Endothelial cell of umbilical vein (primary cell): ENCODE data around the gene COLGALT1.

Experiments used
- EZH2 ChIP-seq: IDR thresholded peaks from 2 replicates; pipeline ENCODE4 v1.6.1; 2012; ENCODE audit warnings: borderline replicate concordance, low read depth, mild to moderate bottlenecking, moderate library complexity, low read length, inconsistent platforms; ENCODE audit not compliant: severe bottlenecking
- FOS ChIP-seq: IDR thresholded peaks from 2 replicates; pipeline ENCODE4 v1.6.1; 2011; ENCODE audit warnings: mild to moderate bottlenecking, low read length, moderate library complexity, borderline replicate concordance; ENCODE audit not compliant: insufficient read depth
- JUN ChIP-seq: IDR thresholded peaks from 2 replicates; pipeline ENCODE4 v1.6.1; 2011; ENCODE audit warnings: borderline replicate concordance, low read depth; ENCODE audit not compliant: insufficient read length, insufficient read depth
- MYC ChIP-seq: IDR thresholded peaks from one replicate; pipeline ENCODE4 v1.6.1; 2011; ENCODE audit warnings: mild to moderate bottlenecking, low read depth, low read length
- POLR2A ChIP-seq: IDR thresholded peaks from 2 replicates; pipeline ENCODE4 v1.6.1; 2012; ENCODE audit warnings: low read depth, mild to moderate bottlenecking, control low read depth, low read length
- POLR2AphosphoS5 ChIP-seq: IDR thresholded peaks from 2 replicates; pipeline ENCODE4 v1.6.1; 2012; ENCODE audit warnings: low read depth, mild to moderate bottlenecking, control low read depth, low read length, moderate library complexity; ENCODE audit not compliant: insufficient read depth
- TF ChIP-seq, protein P1 (sequence below), 2 donors: IDR thresholded peaks; 1 replicate in 1 of 2; 2 replicates in 1 of 2; pipeline ENCODE4 v1.5.1; 2011; ENCODE audit warnings: low read length in 2 of 2, mild to moderate bottlenecking in 2 of 2, moderate library complexity in 2 of 2, control low read depth in 1 of 2, inconsistent platforms in 1 of 2, low read depth in 1 of 2; ENCODE audit not compliant: insufficient read depth in 1 of 2; ENCODE audit errors: extremely low read depth in 1 of 2
- TF ChIP-seq, protein P2 (sequence below): IDR thresholded peaks from 2 replicates; pipeline ENCODE4 v1.6.1; 2011; ENCODE audit not compliant: insufficient read depth, insufficient read length

DNA sequence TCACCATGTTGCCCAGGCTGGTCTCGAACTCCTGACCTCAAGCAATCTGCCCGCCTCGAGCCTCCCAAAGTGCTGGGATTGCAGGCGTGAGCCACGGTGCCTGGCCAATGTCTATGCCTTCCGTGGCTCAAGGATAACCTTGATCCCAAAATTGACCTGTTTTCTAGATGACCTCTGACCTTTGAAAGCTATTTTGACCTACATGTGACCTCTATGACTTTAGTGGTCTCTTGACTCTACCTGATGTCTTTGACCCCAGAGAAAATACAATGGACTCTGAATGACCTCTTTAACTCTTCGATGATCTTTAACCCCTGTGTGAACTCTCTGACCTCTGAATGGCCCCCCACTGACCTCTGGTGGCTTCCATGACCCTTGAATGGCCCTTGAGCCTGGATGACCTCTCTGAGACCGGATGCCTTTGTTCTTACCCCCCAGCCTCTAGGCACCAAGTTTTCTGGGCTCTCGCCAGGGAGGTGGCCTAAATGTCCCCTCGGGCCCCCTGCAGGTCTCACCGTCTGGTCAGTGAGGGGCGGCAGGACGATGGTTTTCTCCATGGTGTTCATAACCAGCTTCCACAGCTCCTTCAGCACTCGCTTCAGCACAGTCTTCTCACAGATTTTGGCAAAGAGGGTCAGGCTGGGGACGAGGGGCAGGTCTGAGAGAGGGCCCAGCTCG lies 69.0 kb downstream of the COLGALT1 start:
- TF ChIP-seq, protein P1, sequence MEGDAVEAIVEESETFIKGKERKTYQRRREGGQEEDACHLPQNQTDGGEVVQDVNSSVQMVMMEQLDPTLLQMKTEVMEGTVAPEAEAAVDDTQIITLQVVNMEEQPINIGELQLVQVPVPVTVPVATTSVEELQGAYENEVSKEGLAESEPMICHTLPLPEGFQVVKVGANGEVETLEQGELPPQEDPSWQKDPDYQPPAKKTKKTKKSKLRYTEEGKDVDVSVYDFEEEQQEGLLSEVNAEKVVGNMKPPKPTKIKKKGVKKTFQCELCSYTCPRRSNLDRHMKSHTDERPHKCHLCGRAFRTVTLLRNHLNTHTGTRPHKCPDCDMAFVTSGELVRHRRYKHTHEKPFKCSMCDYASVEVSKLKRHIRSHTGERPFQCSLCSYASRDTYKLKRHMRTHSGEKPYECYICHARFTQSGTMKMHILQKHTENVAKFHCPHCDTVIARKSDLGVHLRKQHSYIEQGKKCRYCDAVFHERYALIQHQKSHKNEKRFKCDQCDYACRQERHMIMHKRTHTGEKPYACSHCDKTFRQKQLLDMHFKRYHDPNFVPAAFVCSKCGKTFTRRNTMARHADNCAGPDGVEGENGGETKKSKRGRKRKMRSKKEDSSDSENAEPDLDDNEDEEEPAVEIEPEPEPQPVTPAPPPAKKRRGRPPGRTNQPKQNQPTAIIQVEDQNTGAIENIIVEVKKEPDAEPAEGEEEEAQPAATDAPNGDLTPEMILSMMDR (IDR thresholded peaks at IDR 0.05; ENCODE audit: extremely low read depth in 1 of 2, insufficient read depth in 1 of 2, low read depth in 1 of 2, low read length in 2 of 2) = no peak
- TF ChIP-seq POLR2AphosphoS5 (no peak), POLR2A (no peak), MYC (no peak), JUN (no peak), EZH2 (no peak), FOS (no peak)
- TF ChIP-seq, protein P2, sequence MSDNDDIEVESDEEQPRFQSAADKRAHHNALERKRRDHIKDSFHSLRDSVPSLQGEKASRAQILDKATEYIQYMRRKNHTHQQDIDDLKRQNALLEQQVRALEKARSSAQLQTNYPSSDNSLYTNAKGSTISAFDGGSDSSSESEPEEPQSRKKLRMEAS = no peak
